Activated CD4-positive, alpha-beta memory T cell treated with anti-CD3 and anti-CD28 coated beads for 36 hours (primary cell): ENCODE results near the gene FOXC2. TPM values are rescaled to one million over a fixed set of nuclear protein-coding genes. Genes with fewer than 3 reads are reported as not detected.

Experiments
- CTCF ChIA-PET: fragments of 350-600 bp; sonication (Branson Sonifier 250); formaldehyde crosslinking; loops from one replicate; lab custom pipeline; 2021; ENCODE audit warnings: antibody characterized with exemption, inconsistent platforms; lab: Charles Lee
- POLR2A ChIA-PET: fragments of 350-600 bp; sonication (Branson Sonifier 250); formaldehyde crosslinking; loops from one replicate; lab custom pipeline; 2021; ENCODE audit warnings: antibody characterized with exemption; lab: Charles Lee
- DNase-seq: peaks from one replicate; pipeline ENCODE4 v3.0.0-alpha.2; 2020
- H3K27ac Mint-ChIP-seq: one replicate; pipeline ENCODE4 v1.8.0; 2021; ENCODE audit warnings: mixed read lengths
- H3K27me3 Mint-ChIP-seq: one replicate; pipeline ENCODE4 v1.8.0; 2021; ENCODE audit warnings: mixed read lengths
- H3K36me3 Mint-ChIP-seq: one replicate; pipeline ENCODE4 v1.8.0; 2021; ENCODE audit warnings: mixed read lengths
- H3K4me1 Mint-ChIP-seq: one replicate; pipeline ENCODE4 v1.8.0; 2021; ENCODE audit warnings: low read depth, mixed read lengths
- H3K4me3 Mint-ChIP-seq: one replicate; pipeline ENCODE4 v1.8.0; 2021; ENCODE audit warnings: mild to moderate bottlenecking, mixed read lengths
- H3K9me3 Mint-ChIP-seq: one replicate; pipeline ENCODE4 v1.8.0; 2021; ENCODE audit warnings: mixed read lengths
- intact Hi-C: fragments of 100-400 bp; cut with micrococcal nuclease; formaldehyde crosslinking; loops from one replicate; pipeline ENCODE4 v1.15.1; 2023
- total RNA-seq, 2 experiments: library from RNA; stranded (reverse); gene quantifications; one replicate each; pipeline ENCODE4 v1.2.3, GENCODE V29; 2021

Gene FOXC2
- total RNA-seq, 2 experiments from 2014 or later: not detected

DNA sequence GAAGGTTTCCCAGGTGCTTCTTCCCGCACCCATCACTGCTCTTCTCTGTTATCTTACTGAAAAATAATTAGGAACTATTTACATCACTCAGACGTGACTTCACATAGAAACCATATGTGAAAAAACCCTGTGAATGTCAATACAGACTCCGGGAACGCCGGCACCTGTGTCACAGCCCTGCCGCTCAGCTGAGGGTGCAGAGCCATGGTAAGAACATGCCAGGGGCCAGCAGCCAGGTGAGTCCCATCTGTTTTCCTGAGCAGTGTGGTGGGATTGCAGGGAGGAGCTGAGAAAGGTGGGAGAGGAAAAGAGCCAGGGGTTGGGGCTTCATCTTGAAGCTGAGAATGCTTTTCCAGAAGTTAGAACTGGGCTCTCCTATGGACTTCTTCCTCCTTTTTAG is 42.6 kb upstream of the FOXC2 start:
- POLR2A ChIA-PET: no interaction called here
- Mint-ChIP-seq H3K27me3 (peaks cover 11% of the 10 kb centered on the region), H3K4me1 (peaks cover 3% of the 10 kb centered on the region), H3K36me3 (peaks cover 3% of the 10 kb centered on the region), H3K4me3 (no peak overlapping the region), H3K27ac (no peak overlapping the region), H3K9me3 (peaks cover 4% of the 10 kb centered on the region)
- CTCF ChIA-PET: no interaction called here
- intact Hi-C loops: loop anchor here (5.0 kb wide), 1 partner anchor 707 kb away; no protein-coding TSS in a partner anchor
- no peak for DNase-seq

DNA sequence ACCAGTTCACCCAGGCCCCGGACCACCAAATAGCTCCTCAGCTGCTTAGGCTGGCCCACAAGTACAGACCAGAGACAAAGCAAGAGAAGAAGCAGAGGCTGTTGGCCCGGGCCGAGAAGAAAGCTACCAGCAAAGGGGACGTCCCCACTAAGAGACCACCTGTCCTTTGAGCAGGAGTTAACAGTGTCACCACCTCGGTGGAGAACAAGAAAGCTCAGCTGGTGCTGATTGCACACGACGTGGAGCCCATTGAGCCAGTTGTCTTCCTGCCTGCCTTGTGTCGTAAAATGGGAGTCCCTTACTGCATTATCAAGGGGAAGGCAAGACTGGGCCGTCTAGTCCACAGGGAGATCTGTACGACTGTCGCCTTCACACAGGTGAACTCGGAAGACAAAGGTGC is 40.9 kb upstream of the FOXC2 start:
- POLR2A ChIA-PET: no interaction called here
- Mint-ChIP-seq H3K9me3 (peaks cover 4% of the 10 kb centered on the region), H3K36me3 (peaks cover 3% of the 10 kb centered on the region), H3K4me3 (no peak overlapping the region), H3K27me3 (peaks cover 4% of the 10 kb centered on the region), H3K27ac (no peak overlapping the region), H3K4me1 (no peaks in the 10 kb centered on the region)
- DNase-seq: no peak
- intact Hi-C loops: no loop called here
- CTCF ChIA-PET: no interaction called here

DNA sequence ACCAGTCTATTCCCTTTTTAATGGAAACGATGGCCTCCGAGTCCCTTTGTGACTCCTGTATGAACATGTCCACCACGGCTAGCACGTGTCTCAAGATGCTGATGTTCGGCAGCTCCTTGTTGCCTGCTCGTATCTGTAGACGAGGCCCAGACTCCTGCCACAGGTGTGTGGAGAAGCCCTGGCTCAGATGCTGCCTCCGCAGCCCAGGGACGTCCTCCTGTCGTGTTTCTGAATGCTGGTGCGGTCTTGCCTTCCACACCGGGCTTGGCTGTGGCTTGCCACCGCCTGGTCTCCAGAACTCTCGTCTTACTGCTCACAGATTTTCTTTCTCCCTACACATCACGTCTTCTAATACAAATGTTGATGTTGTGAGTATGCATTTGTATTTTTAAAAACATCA is 39.3 kb upstream of the FOXC2 start:
- intact Hi-C loops: no loop called here
- POLR2A ChIA-PET: no interaction called here
- CTCF ChIA-PET: interaction anchor here (0.6 to 1.6 kb wide), 2 partner anchors 9 to 10 kb away, joined by 3 to 6 read pairs; no protein-coding TSS in a partner anchor

DNA sequence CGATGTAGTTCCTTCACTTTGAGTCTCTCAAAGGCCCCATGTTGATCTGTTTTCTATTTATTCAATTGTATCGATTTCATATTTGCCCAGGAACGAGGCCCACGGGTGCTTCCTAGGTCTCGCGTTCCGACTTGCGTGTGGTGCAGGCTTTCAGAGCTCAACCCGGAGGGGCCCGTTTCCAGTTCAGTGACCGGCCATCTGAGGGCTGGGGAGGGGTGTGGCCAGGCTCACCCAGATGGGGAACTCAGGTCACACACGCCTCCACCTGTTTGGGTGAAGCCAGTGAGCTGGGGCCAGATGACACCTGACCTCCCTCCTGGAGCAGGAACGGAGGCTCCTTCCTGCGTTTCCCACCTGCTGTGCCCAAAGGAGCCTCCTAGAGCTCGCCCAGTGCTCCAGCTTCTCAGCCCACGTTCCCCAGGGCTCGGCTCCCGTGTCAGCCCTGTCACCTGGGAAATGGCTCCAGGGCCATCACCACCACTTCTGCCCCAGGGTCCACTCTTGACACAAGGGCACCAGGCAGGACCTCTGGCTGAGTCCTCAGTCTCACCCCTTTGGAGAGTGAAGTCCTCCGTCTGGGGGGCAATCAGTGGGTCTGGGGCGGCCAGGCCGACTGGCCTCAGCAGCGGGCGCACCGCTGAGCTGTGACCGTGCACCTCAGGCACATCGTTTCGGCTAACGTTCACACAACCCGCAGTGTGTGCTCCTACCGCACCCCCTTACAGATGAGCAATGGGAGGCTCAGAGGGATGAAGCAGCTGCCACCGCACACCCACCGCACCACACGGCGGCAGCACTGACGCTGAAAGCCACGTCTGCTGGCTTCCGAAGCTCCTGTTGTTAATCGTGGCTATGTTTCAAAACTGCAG is 38.3 kb upstream of the FOXC2 start:
- peaks cover 8% of the 10 kb centered on the region for H3K36me3 Mint-ChIP-seq
- POLR2A ChIA-PET: no interaction called here
- intact Hi-C loops: no loop called here

More for the DNA sequence above, 39.3 kb upstream of the FOXC2 start:
- H3K9me3 Mint-ChIP-seq: peaks cover 4% of the 10 kb centered on the region
- H3K27ac Mint-ChIP-seq: no peak overlapping the region
- H3K27me3 Mint-ChIP-seq: peaks cover 2% of the 10 kb centered on the region
- peaks cover 8% of the 10 kb centered on the region for H3K36me3 Mint-ChIP-seq
- no peak for DNase-seq
- H3K4me3 Mint-ChIP-seq: no peak overlapping the region
- no peaks in the 10 kb centered on the region for H3K4me1 Mint-ChIP-seq

DNA sequence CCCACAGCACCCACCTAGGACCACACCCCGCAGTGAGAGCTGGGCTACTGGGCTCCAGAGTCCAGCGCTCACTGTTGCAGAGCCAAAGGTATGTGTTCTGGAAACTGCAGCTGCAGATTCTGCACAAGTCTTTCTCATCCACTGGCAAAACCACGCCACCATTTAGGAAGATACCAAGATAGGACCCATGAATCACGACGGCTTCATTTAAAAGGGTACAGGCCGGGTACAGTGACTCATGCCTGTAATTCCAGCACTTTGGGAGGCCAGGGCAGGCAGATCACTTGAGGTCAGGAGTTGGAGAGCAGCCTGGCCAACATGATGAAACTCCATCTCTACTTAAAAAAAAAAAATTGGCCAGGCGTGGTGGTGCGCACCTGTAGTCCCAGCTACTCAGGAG is 37.5 kb upstream of the FOXC2 start:
- Mint-ChIP-seq H3K27ac (no peak overlapping the region), H3K27me3 (no peaks in the 10 kb centered on the region), H3K4me3 (no peak overlapping the region), H3K4me1 (no peaks in the 10 kb centered on the region), H3K36me3 (peaks cover 8% of the 10 kb centered on the region), H3K9me3 (peaks cover 4% of the 10 kb centered on the region)
- POLR2A ChIA-PET: no interaction called here
- intact Hi-C loops: no loop called here
- CTCF ChIA-PET: interaction anchor here (0.6 to 1.6 kb wide), 2 partner anchors 12 to 242 kb away, joined by 3 to 6 read pairs; no protein-coding TSS in a partner anchor
- no peak for DNase-seq

More for the DNA sequence above, 38.3 kb upstream of the FOXC2 start:
- H3K4me1 Mint-ChIP-seq: no peaks in the 10 kb centered on the region
- no peak for DNase-seq
- H3K27ac Mint-ChIP-seq: no peak overlapping the region
- H3K9me3 Mint-ChIP-seq: peaks cover 4% of the 10 kb centered on the region
- H3K27me3 Mint-ChIP-seq: no peaks in the 10 kb centered on the region
- H3K4me3 Mint-ChIP-seq: no peak overlapping the region
- CTCF ChIA-PET: interaction anchor here (0.6 to 1.6 kb wide), 2 partner anchors 10 to 11 kb away, joined by 3 to 6 read pairs; no protein-coding TSS in a partner anchor

DNA sequence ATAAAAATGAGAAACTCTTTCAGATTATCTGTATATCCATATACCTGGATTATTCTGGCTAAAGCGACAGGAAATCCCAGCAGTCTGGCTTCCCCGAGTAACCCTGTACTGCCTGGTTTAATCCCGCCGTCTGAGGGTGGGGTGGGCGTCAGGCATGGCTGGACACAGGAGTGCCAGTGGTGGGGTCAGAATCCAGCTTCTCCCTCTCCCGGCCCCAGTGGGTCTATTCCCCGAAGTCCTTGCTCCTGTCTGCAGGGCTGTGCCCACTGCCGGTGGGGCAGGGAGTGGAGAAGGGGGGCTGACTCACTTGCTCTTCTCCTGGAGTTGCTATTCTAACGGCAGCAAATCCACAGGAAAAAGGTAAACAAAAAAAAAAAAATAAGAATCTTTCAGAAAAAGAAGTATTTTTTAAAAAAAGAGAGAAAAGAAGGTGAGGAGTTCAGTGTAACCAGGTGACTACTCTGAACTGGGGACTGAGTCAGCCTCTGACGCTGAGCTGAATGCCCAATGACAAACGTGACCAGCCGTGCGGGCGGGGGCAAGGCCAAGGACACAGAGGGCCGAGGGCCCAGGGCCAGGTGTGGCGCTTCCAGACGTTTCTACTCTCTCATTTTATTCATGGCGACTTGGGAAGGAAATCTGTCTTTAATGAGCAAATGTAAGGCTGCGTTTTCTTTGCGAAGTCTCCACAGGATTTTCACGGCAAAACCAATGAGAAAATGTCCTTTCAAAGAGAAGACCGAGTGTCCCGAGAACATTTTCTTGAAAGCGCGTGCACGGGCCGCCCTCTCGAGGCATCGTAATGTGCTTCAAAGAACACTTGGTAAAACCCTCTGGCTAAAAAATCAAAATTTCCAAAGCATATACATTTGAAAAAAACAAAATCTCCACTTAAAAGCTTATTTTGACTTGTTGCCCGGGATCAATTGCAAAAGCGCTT is 36.1 kb upstream of the FOXC2 start:
- intact Hi-C loops: no loop called here
- no peak for DNase-seq
- peaks cover 4% of the 10 kb centered on the region for H3K9me3 Mint-ChIP-seq
- ChIA-PET CTCF (no interaction called here), POLR2A (no interaction called here)
- H3K4me1 Mint-ChIP-seq: no peaks in the 10 kb centered on the region
- H3K27me3 Mint-ChIP-seq: no peaks in the 10 kb centered on the region
- H3K36me3 Mint-ChIP-seq: peaks cover 8% of the 10 kb centered on the region
- no peak overlapping the region for H3K27ac Mint-ChIP-seq
- H3K4me3 Mint-ChIP-seq: no peak overlapping the region

DNA sequence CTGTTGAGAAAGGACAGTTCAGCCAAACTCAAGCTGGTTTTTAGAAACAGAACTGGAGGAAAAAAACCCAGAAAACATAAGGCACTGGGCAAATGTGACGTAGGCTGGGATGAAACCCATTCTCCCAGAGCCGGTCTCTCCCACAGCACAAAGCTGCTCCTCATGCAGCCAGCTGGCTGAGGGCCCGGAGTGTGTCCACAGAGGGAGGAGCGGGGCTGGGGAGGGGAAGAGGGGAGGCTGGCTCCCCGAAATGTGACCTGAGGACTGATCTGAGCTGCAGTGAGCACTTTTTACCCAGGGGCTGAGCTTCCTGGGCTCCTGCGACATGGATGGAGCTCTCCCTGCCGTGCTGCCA is 35.5 kb upstream of the FOXC2 start:
- POLR2A ChIA-PET: interaction anchor here (0.5 kb wide), 1 partner anchor 21 kb away, joined by 3 read pairs; no protein-coding TSS in a partner anchor

DNA sequence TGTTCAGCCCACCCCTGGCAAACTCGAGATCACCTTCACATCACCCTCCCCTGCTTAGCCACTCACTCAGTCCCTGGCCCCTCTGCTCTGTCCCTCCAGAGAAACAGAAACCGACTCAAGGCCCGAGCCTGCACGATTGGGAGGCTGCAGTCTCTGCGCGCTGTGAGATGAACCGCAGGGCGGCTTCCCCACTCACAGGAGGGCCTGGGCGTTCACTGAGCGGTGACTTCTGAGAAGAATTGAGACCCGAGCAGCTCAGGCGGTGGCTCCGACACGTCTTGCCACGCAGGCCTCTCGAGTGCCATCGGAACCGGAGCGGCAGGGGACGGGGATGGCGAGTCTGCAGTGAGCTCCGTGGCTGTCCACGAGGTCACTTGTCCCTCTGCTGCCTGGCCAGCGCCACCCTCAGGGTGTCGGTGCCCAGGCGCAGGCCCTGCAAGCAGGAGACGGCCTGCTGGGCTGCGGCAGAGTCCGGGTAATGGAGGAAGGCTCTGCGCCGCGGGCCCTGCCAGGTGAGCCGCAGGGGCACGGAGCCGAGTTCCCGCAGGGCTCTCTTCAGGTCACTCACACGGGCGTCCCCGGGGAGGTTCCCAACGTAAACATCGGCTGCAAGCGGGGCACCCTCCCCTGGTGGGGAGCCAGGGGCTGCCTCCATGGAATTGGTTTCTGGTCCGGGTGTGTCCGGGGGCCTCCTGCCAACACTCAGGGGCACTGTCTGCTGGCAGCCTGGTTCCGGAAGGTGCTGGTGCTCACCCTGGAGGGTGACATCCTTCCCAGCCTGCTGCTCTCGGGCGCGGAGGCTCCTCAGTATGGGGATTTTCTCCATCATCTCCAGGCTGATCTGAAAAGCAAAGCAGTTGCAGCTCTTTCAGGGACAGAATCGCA is 34.7 kb upstream of the FOXC2 start:
- intact Hi-C loops: no loop called here
- ChIA-PET POLR2A (interaction anchor here (0.5 kb wide), 1 partner anchor 21 kb away, joined by 3 read pairs; no protein-coding TSS in a partner anchor), CTCF (no interaction called here)

More for the DNA sequence above, 35.5 kb upstream of the FOXC2 start:
- Mint-ChIP-seq H3K4me3 (no peak overlapping the region), H3K27me3 (no peaks in the 10 kb centered on the region), H3K36me3 (peaks cover 8% of the 10 kb centered on the region), H3K9me3 (peaks cover 4% of the 10 kb centered on the region), H3K27ac (no peak overlapping the region), H3K4me1 (no peaks in the 10 kb centered on the region)
- intact Hi-C loops: no loop called here
- no peak for DNase-seq
- CTCF ChIA-PET: no interaction called here

DNA sequence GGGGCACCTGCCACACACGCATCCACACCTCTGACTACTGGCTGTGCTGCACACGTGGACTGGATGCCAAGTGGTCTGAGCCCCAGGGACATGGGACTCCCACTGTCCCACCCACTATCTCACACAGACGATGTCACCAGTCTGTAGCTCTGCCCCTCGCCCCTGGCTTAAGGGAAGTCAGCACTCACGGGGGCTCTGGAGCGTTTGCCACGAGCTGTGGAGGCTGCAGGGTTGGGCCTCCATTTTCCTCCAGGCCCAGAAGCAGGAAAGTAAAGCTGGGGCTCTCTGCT is 34.2 kb upstream of the FOXC2 start:
- CTCF ChIA-PET: no interaction called here
- intact Hi-C loops: no loop called here
- no peaks in the 10 kb centered on the region for H3K9me3 Mint-ChIP-seq

More for the DNA sequence above, 34.7 kb upstream of the FOXC2 start:
- Mint-ChIP-seq H3K36me3 (peaks cover 6% of the 10 kb centered on the region), H3K4me3 (no peak overlapping the region), H3K9me3 (no peaks in the 10 kb centered on the region), H3K27ac (no peak overlapping the region), H3K27me3 (no peaks in the 10 kb centered on the region), H3K4me1 (no peaks in the 10 kb centered on the region)
- no peak for DNase-seq

DNA sequence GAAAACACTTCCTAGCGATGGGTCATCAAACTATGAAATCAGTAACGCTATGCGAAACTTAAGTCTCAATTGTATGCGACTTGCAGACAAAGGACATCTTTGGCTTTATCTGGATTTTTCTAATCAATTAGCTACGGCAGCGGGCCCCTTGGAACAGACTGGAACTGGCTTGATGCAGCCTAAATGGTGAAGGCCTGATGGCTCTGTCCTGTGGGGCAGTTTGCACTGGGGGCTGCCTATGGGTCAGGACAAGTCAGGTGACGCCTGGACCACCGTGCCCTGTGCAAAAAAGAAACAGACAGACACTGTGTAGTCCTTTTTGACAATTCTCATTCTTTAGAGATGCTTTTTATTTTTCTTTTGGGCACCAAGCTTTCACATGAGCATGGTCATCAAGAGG is 33.6 kb upstream of the FOXC2 start:
- DNase-seq: no peak
- Mint-ChIP-seq H3K27me3 (no peaks in the 10 kb centered on the region), H3K9me3 (no peaks in the 10 kb centered on the region), H3K4me3 (no peak overlapping the region), H3K36me3 (peaks cover 5% of the 10 kb centered on the region), H3K27ac (no peak overlapping the region), H3K4me1 (no peaks in the 10 kb centered on the region)
- ChIA-PET POLR2A (no interaction called here), CTCF (interaction anchor here (1.0 kb wide), 1 partner anchor 15 kb away, joined by 3 read pairs; no protein-coding TSS in a partner anchor)
- intact Hi-C loops: no loop called here

More for the DNA sequence above, 34.2 kb upstream of the FOXC2 start:
- Mint-ChIP-seq H3K4me1 (no peaks in the 10 kb centered on the region), H3K4me3 (no peak overlapping the region), H3K36me3 (peaks cover 6% of the 10 kb centered on the region), H3K27me3 (no peaks in the 10 kb centered on the region), H3K27ac (no peak overlapping the region)
- no peak for DNase-seq
- POLR2A ChIA-PET: no interaction called here

DNA sequence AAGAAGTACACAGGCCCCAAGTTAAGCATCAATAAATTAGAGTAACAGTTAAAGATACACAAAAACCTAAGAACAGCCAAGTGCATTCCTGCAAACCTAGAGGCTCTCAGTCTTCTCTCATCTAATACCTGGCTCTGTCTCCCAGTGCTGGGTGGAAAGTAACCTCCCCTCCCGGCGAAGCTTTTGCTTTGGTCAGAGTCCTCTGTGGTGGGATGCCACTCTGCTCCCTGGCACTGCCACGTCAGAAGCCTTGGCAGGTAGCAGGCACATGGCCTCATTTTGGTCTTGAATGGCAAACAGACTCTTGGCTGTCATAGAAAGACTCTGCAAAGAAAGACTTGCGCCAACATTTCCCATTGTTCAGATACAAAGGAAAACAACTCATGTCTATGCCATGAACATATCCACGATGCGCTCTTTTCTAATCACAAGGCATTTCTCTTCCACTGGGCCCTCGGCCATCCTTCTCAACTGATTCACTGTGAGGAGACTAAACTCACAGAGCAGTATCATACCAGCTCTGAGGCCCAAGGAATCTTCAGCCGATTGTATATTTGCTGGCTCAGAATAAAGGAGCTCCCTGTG is 32.8 kb upstream of the FOXC2 start:
- CTCF ChIA-PET: interaction anchor here (1.0 kb wide), 1 partner anchor 16 kb away, joined by 3 read pairs; no protein-coding TSS in a partner anchor
- Mint-ChIP-seq H3K4me1 (no peaks in the 10 kb centered on the region), H3K36me3 (peaks cover 10% of the 10 kb centered on the region), H3K27ac (no peak overlapping the region), H3K9me3 (no peaks in the 10 kb centered on the region), H3K27me3 (no peaks in the 10 kb centered on the region), H3K4me3 (no peak overlapping the region)
- no peak for DNase-seq
- intact Hi-C loops: no loop called here
- POLR2A ChIA-PET: no interaction called here
